Activated CD4-positive, CD25-positive, alpha-beta regulatory T cell (primary cell): ENCODE data around the gene SNPH.

Experiments
- DNase-seq, 4 experiments: peaks; one replicate each; lab custom pipeline; 2025; lab: John Stamatoyannopoulos, UW

SNPH gene

DNA sequence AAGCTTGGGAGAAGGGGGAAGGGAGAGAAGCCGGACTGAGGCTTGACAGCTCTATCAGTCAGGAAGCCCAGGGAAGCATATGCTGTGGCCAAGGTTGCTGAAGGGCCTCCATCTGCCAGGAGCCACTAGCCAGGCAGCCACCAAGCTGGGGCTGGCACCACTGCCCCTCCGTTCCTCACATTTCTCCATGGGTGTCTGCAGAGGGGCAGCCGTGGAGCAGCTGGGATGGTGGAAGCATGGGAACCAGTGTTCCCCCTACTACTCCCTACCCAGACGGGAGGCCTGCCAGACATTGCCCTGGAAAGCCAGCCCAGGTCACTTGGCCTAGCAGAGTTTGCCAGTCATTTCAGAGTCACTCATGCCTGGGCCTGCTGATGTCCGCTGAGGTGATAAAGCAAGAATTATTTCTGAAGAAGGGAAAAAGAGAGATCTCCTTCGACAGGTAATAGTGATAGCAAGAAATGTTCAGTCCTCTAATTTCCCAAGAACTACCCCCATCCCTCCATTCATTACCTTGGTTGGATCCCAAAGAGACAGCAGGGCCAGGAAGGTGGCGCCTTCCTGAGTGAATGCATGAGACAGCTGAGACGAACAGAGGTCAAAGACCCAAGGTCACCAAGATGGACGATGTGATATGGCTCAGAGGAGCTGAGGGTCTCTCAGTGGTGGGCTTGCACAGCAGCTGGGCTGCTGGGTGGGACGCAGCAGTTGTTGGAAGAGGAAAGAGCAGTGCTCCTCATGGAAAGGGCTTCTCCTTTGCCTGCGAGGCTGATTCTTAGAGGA, 21.9 kb downstream of the SNPH start:
- DNase-seq, result no peak

DNA sequence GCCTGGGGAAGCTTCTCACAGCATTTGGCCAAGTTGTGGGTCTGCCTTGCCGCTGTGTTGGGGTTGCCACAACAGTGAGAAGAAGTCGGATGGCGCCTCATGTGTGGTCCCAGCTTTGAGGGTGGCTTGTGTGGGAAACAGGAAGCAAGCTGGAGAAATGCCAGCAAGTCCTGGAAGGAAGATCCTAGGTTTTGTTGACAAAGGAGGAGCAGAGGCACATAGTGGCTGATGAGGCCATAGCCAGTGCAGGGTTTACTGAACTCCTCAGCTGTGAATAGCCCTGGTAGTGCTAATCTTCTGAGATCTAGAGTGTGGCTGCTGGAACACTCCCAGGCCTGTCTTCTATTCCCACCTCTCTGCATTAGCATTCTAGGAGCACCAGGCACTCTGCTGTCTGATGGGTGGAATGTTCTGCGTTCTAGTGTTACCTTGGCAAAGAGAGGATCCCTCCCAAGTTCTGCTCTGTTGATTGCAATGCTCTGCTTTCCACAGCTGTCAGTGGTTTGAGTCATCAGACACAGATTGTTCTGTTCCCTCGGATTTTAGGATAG, 25.2 kb downstream of the SNPH start:
- no peak for DNase-seq

DNA sequence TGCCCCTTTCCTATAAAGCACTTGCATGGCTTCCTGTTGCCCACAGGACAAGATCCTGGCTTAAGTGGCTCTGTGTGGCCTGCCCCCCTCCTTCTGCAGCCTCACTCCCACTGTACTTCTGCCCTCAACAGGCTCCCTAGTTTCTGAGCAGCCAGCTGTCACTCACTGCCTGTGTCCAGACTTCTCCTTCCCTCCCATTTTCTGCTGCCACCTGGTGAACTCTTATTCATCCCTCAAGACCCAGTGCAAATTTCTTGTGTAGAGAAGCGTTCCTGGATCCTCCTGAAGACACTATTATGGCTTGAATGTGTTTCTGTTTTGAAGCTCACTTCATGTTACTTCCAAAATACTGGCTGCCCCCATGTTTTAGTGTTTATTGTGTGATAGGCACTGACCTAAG, 26.5 kb downstream of the SNPH start:
- no peak for DNase-seq

DNA sequence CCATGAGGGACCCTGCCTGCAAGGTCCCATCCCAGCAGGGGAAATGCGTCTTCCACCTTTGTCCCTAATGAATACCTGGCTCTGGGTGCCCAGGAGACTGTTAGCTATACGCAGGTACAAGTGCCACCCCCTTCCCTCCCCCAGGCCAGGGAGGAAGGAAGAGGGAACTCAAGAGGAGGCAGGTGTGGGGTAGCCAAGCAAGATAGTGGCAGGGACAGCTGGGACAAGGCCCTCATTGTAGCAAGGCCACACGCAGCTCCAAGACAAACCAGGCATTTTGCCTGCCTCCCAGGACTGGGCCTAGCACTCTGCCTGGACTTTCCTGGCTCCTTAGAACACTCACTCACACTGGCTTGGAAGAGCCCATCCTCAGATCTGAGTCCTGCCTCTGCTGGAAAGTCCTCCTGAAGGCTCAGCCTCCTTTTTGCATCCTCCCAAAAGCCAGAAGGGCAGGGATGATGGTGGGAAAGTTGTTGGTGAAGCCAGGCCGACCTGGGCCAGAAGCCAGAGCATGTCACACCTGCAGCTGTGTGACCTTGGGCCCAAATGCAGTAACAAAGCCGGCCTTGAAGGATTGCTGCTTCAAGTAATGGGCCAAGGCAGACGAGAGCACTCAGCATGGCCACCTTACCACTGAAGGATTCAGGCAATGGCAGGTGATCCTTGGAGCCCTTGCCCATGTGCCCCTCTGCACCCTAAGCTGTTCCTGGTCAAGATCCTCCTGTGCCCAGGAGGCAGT, 27.7 kb downstream of the SNPH start:
- no peak for DNase-seq

DNA sequence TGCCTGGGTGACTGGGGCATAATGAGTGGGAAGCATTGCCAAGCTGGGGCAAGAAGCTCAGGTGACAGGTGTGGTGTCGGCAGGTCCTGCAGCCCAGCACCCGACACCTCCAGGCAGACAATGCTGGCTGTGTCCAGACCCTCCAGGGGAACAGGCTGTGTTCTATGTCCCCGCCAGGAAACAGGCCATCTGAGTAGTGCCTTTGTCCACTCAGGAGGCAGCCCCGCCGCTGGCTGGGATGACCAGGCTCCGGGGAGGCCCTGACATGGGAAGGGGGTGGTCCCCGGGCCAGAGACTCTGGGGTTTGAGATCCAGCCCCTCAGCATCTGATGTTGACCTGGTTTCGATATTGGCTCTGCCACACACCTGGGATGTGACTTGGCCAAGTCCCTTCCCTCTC, 28.4 kb downstream of the SNPH start:
- DNase-seq, result no peak

DNA sequence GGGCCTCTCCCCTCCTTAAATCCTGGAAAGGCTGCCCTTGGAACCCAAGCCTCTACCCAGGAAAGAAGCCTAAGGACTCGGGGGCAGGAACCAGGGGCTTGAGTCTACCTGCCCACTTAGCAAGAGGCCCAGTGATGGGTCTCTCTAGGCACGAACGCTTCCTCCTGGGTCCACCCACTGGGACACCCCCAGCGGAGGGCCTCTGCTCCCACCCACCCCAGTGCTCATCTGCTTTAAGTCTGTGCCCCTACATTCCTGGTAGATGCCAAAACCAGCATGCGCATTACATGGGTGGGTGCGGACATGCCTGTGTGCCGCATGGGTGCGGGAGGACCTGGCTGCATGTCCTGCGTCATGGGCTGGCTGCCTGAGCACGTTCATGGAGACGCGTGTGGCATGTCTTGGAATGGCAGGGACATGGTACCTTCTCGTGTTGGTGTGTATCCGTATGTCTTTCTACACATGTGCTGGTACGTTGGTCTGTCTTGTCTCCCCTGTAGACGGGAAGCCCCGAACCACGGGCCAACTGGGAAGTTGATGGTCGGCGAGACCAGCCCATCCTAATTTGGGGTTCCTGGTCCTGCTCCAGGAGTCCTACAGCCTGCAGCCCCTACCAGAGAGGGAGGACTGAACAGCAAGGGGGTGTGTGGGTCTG, 29.3 kb downstream of the SNPH start:
- DNase-seq, result no peak

DNA sequence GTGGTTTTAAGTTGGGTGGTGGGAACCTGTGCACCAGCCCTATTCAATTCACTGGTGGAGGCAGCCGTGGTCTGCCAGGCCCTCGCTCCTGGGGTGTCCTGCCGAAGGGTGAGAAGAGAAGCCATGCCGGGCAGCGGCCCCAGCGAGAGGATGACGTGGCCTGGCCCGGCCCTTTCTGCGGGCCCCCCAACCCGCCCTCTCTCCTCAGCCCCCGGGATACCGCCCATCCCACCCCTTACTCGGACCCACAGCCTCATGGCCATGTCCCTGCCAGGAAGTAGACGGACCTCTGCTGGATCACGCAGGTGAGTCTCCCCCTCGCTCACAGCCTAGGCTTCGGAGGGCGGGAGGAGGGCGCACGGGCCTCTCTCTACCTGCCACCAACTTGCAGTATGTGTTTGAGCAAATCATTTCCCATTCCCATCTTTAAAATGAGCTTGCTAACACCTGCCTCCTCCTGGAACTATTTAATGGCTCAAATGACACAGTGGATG, 30.1 kb downstream of the SNPH start:
- DNase-seq, result no peak

DNA sequence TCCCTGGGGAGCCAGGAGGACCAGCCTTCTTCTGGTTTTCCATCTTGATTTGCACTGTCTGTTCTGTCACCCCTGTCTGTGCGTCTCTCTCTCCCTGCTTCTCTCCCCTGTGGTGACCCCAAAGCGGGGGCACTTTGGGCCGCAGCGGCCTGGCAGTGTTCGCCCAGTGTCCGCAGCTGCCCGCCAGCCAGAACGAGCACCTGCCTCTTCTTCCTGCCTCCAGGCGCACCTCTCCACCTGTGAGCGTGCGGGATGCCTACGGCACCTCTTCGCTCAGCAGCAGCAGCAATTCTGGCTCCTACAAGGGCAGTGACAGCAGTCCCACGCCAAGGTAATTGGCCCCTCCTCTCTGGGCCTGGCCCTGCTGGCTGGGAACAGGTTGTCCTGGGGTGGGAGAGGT, 30.8 kb downstream of the SNPH start:
- DNase-seq, result no peak

DNA sequence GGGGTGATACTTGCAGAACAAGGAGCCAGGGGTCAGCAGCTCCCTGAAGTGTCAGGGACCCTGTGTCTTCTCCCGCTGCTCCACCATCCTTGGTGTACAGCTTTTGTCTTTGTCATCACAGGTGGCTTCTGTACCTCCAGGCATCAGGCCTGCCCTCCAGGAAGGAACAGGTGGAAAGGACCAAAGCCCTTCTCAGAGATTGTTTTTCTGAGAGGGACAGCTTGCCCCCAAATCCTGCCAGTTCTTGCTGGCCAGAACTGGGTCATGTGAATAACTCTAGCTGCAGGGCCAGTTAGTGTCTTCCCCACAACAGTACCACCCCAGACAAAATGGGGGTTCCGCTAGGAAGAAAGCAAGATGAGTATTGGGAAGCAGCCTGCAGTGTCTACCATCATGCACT, 31.4 kb downstream of the SNPH start:
- DNase-seq, result no peak

DNA sequence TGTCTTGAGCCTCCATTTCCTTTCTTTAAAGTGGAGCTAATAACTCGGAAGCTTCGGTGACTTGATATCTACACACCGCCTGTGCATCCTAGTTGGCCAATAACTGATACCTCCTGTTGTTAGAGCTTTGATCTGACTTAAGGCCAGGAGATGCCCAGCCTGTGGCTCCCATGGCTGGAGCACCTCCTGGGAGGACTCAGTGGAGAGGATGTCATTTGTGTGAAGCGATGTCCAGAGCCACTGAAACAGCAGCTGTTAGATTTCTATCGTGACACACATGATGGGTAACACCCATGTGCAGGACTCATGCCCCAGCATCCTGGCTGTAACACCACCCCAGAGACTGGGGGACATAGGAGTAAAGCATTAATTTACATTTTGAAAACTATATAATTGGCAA, 32.1 kb downstream of the SNPH start:
- no peak for DNase-seq

DNA sequence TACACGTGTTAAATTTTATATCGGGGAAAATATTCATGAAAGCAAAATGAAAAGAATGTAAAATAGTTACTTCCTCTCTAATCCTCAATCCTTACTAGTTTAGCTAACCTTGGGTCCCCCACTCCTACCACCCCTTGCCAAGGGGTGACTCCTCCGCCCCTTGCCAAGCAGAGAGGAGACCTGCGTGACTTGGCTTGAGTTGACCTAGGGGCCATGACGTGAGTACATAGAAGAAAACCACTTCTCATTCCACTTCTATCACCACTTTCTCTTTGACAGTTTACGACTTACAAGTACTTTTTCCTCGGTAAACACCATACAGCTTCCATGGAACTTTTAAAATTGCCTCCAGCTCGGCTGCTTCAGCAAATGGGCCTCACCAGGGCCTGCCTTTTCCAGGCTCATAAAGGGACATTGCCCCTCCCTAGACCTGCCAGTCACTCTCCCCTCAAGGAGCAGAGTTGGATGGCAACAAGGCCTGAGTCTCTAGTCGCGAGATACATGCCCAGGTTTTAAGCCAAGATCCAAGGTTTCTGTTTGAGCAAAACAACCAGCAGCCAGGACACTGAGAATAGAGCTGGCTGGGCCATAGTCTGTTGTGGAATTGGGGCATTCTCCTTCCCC, 32.9 kb downstream of the SNPH start:
- DNase-seq, result no peak

DNA sequence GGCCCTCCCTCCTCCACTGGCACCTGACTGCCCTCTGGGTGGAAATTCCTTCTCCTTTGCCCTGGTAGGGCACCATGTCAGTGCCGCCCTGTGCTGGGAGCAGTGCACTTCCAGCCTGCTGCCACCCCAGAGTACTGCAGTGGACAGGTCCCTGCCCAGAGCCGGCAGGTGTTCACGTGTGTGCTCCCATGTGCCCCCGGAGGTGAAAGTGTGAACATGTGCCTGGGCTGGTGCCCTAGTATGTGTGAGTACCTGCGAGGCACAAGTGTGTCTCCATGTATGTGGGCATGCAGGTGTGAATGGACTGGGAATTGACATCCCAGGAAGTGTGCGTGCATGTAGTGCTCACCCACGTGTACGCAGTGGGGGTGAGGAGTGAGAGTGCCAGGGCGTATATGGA, 33.4 kb downstream of the SNPH start:
- DNase-seq, result peak in 1 of 4 experiments; percentile 3

DNA sequence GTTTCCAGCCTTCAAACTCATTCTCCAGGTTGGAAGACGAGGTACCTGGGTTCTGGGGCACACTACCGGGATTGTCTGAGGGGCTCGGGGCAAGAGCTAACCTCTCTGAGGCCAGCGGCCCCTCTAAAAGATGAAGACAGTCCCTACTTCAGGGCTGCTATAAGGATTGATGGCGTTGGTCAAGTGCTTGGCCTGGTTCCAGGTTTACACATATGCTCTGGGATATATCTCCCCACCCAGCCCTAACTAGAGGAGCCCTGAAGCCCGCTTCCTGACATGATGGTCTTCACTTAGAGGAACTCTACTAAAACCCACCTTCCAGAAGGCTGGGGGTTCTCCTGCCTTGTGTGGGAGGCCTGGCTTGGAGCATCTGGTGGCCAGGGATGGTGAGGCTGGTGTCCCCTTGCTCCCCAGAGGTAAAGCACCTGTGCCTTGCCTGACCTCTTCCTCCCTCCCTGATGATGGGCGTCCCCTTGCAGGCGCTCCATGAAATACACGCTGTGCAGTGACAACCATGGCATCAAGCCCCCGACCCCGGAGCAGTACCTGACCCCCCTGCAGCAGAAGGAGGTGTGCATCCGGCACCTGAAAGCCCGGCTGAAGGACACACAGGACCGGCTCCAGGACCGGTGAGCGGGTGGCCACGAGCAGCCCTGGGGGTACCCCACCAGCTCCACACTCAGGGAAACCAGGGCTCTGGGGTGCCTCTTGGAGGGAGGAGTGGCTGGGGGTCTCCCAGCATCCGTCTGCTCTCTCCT, 34.2 kb downstream of the SNPH start:
- no peak for DNase-seq

DNA sequence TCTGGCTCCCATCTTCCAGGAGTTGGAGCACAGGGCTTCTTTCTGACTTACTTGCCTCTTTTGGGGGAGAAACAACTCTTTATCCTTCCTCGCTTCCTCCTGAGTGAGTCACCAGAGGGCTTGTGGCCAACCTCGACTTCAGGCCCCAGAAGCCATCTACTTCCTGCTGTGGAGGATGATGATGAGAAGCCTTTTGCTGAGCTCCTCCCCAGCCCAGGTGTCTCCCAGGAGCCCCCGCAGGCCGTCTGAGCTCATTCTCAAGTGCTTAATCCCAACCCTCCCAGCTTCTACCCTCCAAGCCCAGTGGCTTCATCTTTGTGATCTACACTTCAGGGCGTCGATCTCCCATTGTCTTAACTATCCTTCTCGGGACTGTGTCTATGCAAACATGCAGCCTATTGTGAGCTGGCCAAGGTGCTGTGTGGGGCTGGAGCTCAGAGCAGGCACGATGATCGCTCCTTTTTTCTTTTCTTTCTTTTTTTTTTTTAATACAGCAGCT, 35.0 kb downstream of the SNPH start:
- peak in 1 of 4 experiments; percentile 27 for DNase-seq

DNA sequence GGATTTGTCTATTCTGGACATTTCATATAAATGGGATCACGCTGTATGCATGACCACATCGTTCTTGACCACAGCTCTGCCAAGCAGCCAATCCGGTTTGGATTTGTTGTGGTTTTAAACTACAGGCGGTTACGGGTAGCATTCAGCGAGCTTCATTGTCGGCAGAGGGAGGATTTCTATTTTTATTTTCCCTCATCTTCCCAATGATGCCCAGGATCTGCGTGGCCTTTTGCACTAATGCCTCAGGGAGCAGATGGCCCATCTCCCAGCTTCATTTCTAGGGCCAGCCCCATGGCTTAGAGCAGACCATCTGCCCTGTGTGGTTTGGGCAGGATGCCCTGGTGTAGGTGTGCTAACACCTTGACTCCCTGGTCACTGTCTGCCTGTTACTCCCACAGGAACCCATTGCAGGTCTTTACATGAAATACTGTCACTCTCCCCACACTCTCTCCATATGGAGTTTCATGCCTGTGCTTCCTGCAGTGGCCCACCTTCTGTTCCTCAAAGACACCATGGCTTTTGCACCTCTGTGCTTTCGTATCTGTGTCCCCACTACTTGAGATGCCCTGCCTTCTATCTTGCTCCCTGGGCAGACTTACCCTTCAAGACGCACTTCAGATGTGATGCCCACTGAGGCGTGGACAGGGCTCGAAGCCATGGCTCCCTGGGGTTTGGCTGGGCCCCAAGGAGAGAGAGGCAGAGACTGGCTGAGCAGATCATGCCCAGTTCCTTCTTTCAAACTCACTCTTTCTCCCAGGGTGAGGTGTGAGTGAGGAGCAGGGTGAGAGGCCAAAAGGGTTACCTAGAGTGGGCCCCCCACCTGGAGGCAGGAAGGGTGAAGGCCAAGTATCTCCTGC, 36.8 kb downstream of the SNPH start:
- no peak for DNase-seq

DNA sequence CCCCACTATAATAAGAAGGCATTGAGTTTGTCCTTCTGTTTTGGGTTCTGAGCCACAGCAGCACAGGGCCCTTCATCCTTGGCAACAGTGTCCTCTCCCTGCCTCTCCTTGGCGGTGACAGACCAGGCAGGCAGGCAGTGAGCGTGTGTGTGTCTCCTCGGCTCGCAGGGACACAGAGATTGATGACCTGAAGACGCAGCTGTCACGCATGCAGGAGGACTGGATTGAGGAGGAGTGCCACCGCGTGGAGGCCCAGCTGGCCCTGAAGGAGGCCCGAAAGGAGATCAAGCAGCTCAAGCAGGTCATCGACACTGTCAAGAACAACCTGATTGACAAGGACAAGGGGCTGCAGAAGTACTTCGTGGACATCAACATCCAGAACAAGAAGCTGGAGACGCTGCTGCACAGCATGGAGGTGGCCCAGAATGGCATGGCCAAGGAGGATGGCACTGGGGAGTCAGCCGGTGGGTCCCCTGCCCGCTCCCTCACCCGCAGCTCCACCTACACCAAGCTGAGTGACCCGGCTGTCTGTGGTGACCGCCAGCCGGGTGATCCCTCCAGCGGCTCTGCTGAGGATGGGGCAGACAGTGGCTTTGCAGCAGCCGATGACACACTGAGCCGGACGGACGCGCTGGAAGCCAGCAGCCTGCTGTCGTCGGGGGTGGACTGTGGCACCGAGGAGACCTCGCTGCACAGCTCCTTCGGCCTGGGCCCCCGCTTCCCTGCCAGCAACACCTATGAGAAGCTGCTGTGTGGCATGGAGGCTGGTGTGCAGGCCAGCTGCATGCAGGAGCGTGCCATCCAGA, 38.8 kb downstream of the SNPH start:
- no peak for DNase-seq

DNA sequence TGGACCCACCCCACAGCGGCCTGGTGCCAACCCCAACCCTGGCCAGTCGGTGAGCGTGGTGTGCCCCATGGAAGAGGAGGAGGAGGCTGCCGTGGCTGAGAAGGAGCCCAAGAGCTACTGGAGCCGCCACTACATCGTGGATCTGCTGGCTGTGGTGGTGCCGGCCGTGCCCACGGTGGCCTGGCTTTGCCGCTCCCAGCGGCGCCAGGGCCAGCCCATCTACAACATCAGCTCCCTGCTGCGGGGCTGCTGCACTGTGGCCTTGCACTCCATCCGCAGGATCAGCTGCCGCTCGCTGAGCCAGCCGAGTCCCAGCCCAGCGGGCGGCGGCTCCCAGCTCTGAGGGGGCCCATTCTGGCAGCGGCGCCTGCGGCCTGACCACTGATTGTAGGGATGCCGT, 39.6 kb downstream of the SNPH start:
- no peak for DNase-seq

DNA sequence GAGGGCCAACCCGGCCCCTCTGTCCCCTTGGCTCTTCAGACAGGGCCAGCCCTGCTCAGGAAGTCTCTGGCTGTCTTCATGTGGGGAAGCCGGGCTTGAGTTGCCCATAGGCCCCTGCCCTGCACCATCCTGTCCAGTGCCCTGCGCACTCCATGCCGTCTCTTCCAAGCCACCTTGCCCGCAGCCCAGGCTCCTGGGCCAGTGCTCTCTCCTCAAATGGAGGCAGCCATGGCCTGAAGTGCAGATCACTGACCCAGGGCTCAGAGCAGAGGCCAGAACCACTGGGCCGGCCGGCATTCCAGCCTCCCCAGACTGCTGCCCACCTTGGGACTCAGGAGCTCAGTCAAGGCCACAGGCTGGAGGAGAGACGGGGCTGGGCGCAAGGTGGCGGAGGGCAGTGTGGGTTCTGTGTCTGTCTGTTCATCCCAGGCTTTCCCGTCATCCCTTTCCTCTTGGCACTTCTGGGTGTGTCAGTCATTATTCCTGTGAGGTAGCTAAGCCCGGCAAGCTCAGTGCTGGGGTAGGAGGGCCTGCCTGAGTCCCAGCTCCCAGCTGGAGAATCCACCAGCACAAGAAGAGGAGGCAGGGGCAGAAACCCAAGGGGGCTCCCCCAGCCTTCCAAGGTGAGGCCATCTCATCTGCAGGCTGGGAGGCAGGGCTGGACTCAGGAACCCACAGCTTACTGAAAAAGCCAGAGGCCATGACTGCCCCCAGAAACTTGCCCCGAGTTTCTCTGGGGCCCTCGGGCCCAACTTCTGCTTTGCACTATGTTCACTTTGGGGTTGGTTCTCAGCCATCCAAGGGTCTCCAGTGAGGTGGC, 40.4 kb downstream of the SNPH start:
- DNase-seq, result no peak

DNA sequence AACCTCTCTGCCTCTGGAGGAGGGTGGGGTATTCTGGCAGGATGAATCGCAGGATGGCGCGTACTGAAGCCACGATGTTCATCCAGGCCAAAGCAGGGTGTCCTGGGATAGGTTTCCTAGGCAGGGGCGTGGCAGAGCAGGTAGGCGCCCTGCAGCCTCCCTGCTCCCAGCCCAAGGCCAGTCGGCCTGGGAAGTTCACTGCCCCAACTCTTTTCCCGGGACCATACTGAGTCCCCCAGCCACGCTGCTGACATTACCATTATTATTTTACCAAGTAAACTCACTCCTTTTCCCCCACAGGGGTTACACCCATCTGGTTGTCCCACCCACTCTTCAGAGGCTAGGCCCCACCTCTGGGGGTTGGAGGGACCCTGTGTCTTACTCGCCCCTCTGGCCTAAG, 41.1 kb downstream of the SNPH start:
- DNase-seq, result no peak
